ENCODE measurements around the gene SLC25A10.
A peak's percentile ranks its signal among the peaks of the same experiment; 100 is the strongest.

The SLC25A10 gene

GRCh38 chr17:81723651-81724209 is 11.6 kb downstream of the SLC25A10 start:
- TF ChIP-seq, protein P1, sequence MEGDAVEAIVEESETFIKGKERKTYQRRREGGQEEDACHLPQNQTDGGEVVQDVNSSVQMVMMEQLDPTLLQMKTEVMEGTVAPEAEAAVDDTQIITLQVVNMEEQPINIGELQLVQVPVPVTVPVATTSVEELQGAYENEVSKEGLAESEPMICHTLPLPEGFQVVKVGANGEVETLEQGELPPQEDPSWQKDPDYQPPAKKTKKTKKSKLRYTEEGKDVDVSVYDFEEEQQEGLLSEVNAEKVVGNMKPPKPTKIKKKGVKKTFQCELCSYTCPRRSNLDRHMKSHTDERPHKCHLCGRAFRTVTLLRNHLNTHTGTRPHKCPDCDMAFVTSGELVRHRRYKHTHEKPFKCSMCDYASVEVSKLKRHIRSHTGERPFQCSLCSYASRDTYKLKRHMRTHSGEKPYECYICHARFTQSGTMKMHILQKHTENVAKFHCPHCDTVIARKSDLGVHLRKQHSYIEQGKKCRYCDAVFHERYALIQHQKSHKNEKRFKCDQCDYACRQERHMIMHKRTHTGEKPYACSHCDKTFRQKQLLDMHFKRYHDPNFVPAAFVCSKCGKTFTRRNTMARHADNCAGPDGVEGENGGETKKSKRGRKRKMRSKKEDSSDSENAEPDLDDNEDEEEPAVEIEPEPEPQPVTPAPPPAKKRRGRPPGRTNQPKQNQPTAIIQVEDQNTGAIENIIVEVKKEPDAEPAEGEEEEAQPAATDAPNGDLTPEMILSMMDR (IDR thresholded peaks at IDR 0.05; ENCODE audit: low read depth, low read length, missing control alignments): no peak
- no peak overlapping the region for H3K4me3 ChIP-seq (ENCODE audit: low read depth, low read length)
- DNase-seq (ENCODE audit: low read depth): no peak

GRCh38 chr17:81725439-81725838 is 13.4 kb downstream of the SLC25A10 start:
- no peak overlapping the region for H3K4me3 ChIP-seq (ENCODE audit: low read depth, low read length)
- TF ChIP-seq, protein P1 (IDR thresholded peaks at IDR 0.05; ENCODE audit: low read depth, low read length, missing control alignments): no peak
- DNase-seq (ENCODE audit: low read depth): no peak

GRCh38 chr17:81726004-81726403 is 13.9 kb downstream of the SLC25A10 start:
- no peak for DNase-seq (ENCODE audit: low read depth)
- no peak overlapping the region for H3K4me3 ChIP-seq (ENCODE audit: low read depth, low read length)
- TF ChIP-seq, protein P1 (IDR thresholded peaks at IDR 0.05; ENCODE audit: low read depth, low read length, missing control alignments): no peak

- TF ChIP-seq, protein P1 (IDR thresholded peaks at IDR 0.05; ENCODE audit: low read depth, low read length, missing control alignments): no peak
- no peak for DNase-seq (ENCODE audit: low read depth)
- H3K4me3 ChIP-seq (ENCODE audit: low read depth, low read length): no peak overlapping the region
These were observed 15.4 kb downstream of the SLC25A10 start for GRCh38 chr17:81727324-81728031.

- TF ChIP-seq, protein P1 (IDR thresholded peaks at IDR 0.05; ENCODE audit: low read depth, low read length, missing control alignments): peak; percentile 93
- H3K4me3 ChIP-seq (ENCODE audit: low read depth, low read length): no peak overlapping the region
- no peak for DNase-seq (ENCODE audit: low read depth)
These were observed 21.7 kb downstream of the SLC25A10 start for GRCh38 chr17:81733507-81734404.

- no peak overlapping the region for H3K4me3 ChIP-seq (ENCODE audit: low read depth, low read length)
- no peak for DNase-seq (ENCODE audit: low read depth)
- TF ChIP-seq, protein P1 (IDR thresholded peaks at IDR 0.05; ENCODE audit: low read depth, low read length, missing control alignments): no peak
These were observed 22.6 kb downstream of the SLC25A10 start for GRCh38 chr17:81734405-81735263.
